ENCODE results near the gene HSBP1L1.

- TF ChIP-seq RAD21 (IDR thresholded peaks at IDR 0.05; ENCODE audit: low read length) = no peak
- no peak for TF ChIP-seq CTCF (IDR thresholded peaks at IDR 0.05)
- no peak for TF ChIP-seq GABPA (IDR thresholded peaks at IDR 0.05; ENCODE audit: low read depth)
- no peak for TF ChIP-seq NRF1 (IDR thresholded peaks at IDR 0.05; ENCODE audit: low read depth, low read length)
- no peak for TF ChIP-seq GATA2 (CRISPR knock-in tag; IDR thresholded peaks at IDR 0.05)
- TF ChIP-seq EP300 (IDR thresholded peaks at IDR 0.05; ENCODE audit: borderline replicate concordance in 1 of 2, low read depth in 1 of 2, low read length in 1 of 2) = no peak
- no peak for TF ChIP-seq USF2 (IDR thresholded peaks at IDR 0.05; ENCODE audit: borderline replicate concordance, low read depth, low read length)
- TF ChIP-seq SIN3A (IDR thresholded peaks at IDR 0.05; ENCODE audit: borderline replicate concordance, low read depth, low read length) = no peak
- TF ChIP-seq POLR2AphosphoS5 (IDR thresholded peaks at IDR 0.05; ENCODE audit: low read depth, low read length) = no peak
Observed at GRCh38 chr18:79980585-79980984, 16.1 kb downstream of the HSBP1L1 start.
